ENCODE measurements around the gene CITED4.

CITED4 gene

GRCh38 chr1:40887652-40888051, 25.5 kb upstream of the CITED4 start:
- TF ChIP-seq CTCF (IDR thresholded peaks at IDR 0.05; ENCODE audit: control insufficient read depth, insufficient read depth, low read depth, low read length, missing control alignments): no peak
- DNase-seq (ENCODE audit: low read depth): no peak
- no peak overlapping the region for H3K4me3 ChIP-seq (ENCODE audit: control insufficient read depth, low read depth, low read length)

GRCh38 chr1:40887012-40887378, 24.8 kb upstream of the CITED4 start:
- H3K4me3 ChIP-seq (ENCODE audit: control insufficient read depth, low read depth, low read length): no peak overlapping the region
- no peak for DNase-seq (ENCODE audit: low read depth)
- TF ChIP-seq CTCF (IDR thresholded peaks at IDR 0.05; ENCODE audit: control insufficient read depth, insufficient read depth, low read depth, low read length, missing control alignments): no peak

GRCh38 chr1:40886318-40887011, 24.3 kb upstream of the CITED4 start:
- no peak for DNase-seq (ENCODE audit: low read depth)
- no peak for TF ChIP-seq CTCF (IDR thresholded peaks at IDR 0.05; ENCODE audit: control insufficient read depth, insufficient read depth, low read depth, low read length, missing control alignments)
- H3K4me3 ChIP-seq (ENCODE audit: control insufficient read depth, low read depth, low read length): no peak overlapping the region

GRCh38 chr1:40884055-40884795, 22.1 kb upstream of the CITED4 start:
- DNase-seq (ENCODE audit: low read depth): no peak
- TF ChIP-seq CTCF (IDR thresholded peaks at IDR 0.05; ENCODE audit: control insufficient read depth, insufficient read depth, low read depth, low read length, missing control alignments): no peak
- no peak overlapping the region for H3K4me3 ChIP-seq (ENCODE audit: control insufficient read depth, low read depth, low read length)

GRCh38 chr1:40880813-40881549, 18.8 kb upstream of the CITED4 start:
- no peak for DNase-seq (ENCODE audit: low read depth)
- no peak for TF ChIP-seq CTCF (IDR thresholded peaks at IDR 0.05; ENCODE audit: control insufficient read depth, insufficient read depth, low read depth, low read length, missing control alignments)
- no peak overlapping the region for H3K4me3 ChIP-seq (ENCODE audit: control insufficient read depth, low read depth, low read length)

- no peak overlapping the region for H3K4me3 ChIP-seq (ENCODE audit: control insufficient read depth, low read depth, low read length)
- no peak for TF ChIP-seq CTCF (IDR thresholded peaks at IDR 0.05; ENCODE audit: control insufficient read depth, insufficient read depth, low read depth, low read length, missing control alignments)
- DNase-seq (ENCODE audit: low read depth): no peak
Observed at GRCh38 chr1:40879482-40880175, 17.5 kb upstream of the CITED4 start.

All from AG09309 (cell line).